NCI-H128 (cell line): Measurements from ENCODE around the gene FKBP8.

Experiments used
- DNase-seq: peaks from one replicate; lab custom pipeline; 2025; ENCODE audit not compliant: unreplicated experiment; lab: John Stamatoyannopoulos, UW

FKBP8 gene

DNA sequence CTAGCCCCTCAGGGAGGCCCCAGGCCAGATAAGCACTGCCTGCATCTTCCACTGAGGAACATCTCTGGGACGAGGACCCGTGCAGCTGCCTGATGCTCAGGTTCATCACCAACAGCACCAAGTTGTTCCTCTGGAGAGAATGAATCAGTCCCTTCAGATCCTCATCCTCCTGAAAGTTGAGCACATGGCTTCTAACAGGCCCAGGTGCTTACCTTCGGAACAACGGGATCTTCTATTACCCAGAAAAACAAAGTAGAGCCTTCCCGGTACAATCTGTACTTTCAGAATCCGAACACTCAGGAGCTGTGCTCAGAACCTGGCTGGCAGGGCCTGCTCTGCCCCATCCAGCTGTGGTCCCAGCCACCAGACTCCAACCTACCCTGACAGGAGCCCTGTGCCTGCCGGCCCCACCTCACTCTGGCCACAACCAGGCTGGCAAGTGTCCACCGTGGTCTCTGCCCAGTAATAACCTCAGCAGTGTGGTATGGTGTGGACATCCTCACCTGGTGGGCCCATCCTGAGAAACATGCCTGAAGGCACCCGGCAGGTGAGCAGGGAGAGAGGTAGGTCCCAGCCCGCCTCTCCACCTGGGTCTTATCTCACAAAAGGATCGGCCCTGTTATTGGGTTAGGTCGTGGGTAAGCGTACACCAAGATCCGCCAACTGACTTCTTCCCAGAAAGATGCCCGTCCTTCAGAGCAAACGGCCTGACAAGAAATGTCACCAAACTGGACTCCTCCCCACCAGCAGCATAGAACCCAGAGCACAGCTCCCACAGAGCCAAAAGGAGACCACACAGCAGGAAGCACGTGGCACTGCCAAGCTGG lies 55.6 kb downstream of the FKBP8 start:
- no peak for DNase-seq

DNA sequence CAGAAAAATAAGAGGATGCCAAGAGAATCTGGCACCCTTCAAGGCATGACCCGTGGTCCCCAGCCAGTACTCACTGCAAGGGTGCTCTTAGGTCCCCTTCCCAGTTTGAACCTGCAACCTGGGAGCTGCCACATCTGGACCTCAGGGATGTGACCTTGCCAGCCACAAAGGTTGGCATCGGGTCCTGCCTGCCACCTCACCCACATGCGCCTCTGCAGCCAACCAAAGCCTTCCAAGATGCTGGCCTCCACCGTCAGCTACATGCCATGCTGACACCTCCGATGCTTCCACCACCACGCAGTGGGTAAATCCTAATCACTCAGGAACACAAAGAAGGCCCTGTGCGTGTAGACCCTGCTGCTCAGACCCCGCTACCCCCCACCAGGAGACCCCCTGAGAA lies 56.6 kb downstream of the FKBP8 start:
- no peak for DNase-seq

DNA sequence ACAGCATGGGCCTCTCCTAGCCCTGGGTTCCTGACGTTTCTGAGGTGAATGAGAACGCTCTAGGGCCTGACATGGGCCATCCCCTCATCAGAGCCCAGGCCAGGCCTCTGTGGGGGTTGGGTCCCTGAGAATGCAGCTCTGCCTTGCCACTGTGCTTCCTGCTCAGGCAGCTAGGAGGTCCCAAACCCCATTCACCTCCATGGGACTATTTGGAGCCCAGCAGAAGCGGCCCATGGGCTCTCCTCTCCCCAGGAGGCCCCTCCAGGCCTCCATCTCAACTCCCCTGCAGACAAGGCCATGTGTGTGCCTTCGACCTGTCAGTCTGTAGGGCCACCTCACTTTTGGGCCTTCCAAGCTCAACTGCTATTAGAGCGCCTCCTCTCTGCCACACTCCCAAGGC lies 58.4 kb downstream of the FKBP8 start:
- no peak for DNase-seq

DNA sequence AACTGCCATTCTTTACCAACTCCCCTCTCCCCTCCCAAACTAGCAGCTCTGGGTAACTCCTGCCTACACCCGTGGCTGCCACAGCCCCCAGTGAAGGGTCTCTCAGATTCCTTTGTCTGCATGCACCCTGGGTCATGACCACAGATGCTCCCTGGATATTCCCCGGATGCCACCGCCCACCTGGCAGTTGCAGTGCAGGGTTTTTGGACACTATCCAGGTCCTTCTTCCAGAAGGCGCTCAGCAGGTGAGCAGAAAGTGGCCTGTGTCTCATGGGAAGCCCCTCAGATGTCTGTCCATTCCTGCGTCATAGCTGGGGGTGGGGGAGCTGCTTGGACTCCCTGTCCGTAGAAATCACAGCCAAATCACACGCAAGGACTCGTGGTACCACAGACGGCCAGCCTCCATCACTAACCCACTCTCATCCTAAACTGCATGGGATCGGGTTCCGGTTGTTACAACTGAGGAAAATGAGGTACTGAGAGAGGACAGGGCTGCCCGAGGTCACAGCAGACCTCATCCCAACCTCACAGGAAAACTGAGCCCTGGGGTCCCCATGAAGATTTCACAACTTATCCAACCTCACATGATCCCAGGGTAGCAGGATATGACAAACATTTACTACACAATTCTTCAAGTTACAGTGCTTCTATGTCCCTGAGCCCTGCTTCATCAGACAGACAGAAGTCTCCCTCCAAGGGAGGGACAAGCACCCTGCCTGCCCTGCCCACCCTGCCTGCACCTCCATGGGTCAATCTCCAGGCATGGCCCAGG lies 60.1 kb downstream of the FKBP8 start:
- DNase-seq = no peak
